RPMI7951 (cell line): ENCODE measurements around the gene RDH13. TPM values are rescaled to one million over a fixed set of nuclear protein-coding genes. Genes with fewer than 3 reads are reported as not detected.

ENCODE experiments used
- DNase-seq: peaks from one replicate; pipeline ENCODE4 v3.0.0-alpha.2; 2012; ENCODE audit warnings: low read depth
- total RNA-seq: library from RNA; depleted of rRNA; stranded (reverse); fragments of >200 nt; shearing (Covaris generic); gene quantifications from 2 replicates; pipeline ENCODE4 v1.2.3, GENCODE V29; 2014

The RDH13 gene
- total RNA-seq, 1 experiment from 2014 or later = 5.2 TPM

DNA sequence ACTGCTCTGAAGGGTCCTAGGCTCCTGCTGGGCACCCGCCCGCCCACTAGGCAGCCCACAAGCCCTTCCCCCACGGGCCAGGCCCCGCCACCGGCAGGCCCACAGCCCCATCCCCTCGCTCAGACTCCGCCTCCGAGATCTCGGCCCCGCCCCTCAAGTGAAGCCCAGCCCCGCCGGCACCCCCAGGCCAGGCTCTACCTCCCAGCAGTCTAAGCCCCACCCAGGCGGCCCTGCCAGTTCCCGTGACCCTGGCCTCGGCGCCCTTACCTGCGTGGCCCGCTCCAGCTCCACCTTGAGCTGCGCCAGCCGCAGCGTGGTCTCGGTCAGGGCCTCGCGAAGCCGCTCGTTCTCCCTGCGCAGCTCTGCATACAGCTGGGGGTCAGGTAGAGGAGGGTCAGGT is 29.0 kb upstream of the RDH13 start:
- DNase-seq = no peak

DNA sequence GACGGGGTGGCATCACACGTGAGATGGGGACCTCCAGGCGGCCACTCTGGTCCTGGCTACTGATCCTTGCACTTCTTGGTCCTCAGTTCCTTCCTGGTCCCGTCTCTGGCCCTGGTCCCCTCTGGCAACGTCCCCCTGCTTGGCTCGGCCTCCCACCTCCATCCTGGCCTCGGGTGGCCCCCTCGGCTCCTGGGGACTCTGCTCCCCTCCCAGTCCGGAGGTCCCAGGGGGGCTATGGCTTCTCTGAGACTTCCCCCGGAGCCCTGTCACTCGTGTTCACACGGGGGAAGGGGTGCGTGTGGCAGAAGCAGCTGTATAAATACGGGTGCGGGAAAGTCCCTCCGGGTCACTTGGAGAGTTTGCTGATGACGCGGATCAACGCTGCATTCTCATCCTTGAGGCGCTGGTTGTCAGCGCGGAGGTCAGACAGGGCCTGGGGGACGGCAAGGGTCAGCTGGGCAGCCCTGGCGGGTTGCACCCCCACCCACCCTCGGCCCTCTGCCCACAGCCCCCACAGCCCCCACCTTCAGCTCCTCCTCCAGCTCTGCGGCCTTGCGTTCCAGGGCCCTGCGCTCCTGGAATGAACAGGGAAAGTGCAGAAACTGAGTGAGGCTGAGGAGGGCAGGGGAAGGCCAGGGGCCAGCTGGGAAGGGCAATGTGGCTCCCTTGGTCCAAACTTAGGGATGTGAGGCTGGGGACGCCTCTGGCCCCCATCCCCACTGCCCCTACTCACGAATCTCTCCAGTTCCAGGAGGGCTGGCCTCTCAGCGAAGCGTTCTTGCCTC is 28.4 kb upstream of the RDH13 start:
- DNase-seq = no peak

GRCh38 chr19:55090564-55090963 is 27.6 kb upstream of the RDH13 start:
- DNase-seq = no peak

GRCh38 chr19:55089342-55089944 is 26.5 kb upstream of the RDH13 start:
- no peak for DNase-seq

- peak; percentile 61 for DNase-seq
Observed at GRCh38 chr19:55088543-55089341, 25.8 kb upstream of the RDH13 start.

- no peak for DNase-seq
Observed at GRCh38 chr19:55088021-55088451, 25.1 kb upstream of the RDH13 start.

DNA sequence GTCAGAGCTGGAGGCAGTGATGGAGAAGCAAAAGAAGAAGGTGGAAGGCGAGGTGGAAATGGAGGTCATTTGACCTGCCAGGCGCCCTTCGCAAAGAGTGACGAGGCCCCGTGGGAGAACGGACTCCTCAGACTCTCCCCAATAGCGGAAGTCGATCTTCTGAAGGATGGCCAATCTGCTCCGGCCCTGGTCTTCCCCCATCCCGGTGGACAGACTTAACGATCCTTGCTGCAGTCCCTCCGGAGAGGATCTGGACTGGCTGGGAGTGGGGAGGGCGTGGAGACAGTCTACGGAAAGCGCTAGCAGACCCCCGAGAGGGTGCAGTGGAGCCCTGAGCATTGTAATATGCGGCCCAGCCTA is 24.6 kb upstream of the RDH13 start:
- no peak for DNase-seq

DNA sequence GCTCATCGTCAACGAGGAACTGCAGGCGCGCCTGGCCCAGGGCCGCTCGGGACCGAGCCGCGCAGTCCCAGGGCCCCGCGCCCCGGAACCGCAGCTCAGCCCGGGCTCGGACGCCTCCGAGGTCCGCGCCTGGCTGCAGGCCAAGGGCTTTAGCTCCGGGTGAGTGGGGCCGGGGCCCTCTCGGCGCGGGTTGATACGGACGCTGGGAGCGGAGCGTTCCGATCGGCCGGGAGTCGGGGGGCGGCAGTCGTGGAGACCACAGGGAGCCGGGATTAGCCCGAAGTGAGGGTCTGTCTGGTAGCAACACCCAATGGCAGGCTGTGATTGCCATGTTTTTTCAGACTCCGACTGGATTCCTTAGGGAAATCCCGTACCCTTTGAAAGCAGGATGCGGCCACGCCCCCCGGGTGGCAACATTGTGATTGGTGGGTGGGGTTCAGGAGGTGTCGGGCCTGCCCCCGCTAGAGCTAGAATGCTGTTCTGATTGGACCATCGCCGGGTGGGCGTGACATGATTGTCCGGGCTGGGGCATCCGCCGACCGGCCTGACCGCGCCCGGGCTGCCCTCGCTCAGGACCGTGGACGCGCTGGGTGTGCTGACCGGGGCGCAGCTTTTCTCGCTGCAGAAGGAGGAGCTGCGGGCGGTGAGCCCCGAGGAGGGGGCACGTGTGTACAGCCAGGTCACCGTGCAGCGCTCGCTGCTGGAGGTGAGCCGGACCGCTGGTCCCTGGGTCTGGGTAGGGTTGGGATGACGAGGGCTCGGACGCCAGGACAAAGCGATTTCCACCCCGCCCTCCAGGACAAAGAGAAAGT is 24.0 kb upstream of the RDH13 start:
- peak; percentile 98 for DNase-seq

DNA sequence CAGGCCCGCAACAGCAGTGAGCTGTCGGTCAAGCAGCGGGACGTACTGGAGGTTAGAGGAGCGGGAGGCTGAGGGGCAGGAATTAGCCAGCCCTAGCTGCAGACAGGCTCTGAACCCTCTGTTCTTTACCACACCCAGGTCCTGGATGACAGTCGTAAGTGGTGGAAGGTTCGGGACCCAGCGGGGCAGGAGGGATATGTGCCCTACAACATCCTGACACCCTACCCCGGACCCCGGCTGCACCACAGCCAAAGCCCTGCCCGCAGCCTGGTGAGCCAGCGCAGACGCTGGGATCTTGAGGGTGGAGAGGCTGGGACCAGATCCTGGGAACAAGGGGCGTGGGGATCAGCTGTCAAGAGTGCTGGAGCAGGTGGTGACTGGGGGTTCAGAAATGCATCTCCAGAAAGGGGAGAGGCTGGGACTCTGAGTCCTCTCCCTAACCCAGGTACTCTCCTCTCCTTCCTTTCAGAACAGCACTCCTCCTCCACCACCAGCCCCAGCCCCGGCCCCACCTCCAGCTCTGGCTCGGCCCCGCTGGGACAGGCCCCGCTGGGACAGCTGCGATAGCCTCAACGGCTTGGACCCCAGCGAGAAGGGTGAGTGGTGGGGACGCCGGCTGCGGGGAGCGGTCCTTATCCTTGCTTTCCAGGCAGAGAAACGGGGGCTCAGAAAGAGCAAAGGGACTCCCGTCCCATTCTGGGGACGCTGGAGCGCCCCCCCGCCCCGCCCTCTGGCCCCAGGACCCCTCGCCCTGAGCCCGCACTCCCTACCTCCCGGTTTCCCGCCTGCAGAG is 23.2 kb upstream of the RDH13 start:
- DNase-seq = no peak

DNA sequence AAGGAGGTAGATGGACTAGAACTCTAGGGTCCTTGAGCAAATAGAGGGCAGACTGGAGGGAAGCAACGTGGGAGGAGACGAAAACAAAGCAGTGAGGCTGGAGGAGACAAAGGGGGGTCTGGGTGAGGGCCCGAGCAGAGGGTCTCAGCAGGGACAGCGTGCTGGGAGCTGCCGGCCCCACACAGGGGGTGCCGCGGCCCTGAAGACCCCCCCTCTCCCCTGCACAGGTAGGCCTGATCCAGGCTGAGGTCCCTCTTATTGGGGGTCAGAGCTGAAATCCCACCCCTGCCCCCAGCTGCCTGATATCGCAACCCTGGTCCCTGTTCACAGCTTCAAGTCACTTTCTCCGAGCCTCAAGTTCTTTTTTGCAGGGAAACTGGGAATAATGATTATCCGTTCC is 21.5 kb upstream of the RDH13 start:
- no peak for DNase-seq

- DNase-seq = no peak
Observed at GRCh38 chr19:55083004-55083850, 20.3 kb upstream of the RDH13 start.

GRCh38 chr19:55082020-55082851 is 19.3 kb upstream of the RDH13 start:
- peak; percentile 69 for DNase-seq

GRCh38 chr19:55081770-55082019 is 18.7 kb upstream of the RDH13 start:
- no peak for DNase-seq

DNA sequence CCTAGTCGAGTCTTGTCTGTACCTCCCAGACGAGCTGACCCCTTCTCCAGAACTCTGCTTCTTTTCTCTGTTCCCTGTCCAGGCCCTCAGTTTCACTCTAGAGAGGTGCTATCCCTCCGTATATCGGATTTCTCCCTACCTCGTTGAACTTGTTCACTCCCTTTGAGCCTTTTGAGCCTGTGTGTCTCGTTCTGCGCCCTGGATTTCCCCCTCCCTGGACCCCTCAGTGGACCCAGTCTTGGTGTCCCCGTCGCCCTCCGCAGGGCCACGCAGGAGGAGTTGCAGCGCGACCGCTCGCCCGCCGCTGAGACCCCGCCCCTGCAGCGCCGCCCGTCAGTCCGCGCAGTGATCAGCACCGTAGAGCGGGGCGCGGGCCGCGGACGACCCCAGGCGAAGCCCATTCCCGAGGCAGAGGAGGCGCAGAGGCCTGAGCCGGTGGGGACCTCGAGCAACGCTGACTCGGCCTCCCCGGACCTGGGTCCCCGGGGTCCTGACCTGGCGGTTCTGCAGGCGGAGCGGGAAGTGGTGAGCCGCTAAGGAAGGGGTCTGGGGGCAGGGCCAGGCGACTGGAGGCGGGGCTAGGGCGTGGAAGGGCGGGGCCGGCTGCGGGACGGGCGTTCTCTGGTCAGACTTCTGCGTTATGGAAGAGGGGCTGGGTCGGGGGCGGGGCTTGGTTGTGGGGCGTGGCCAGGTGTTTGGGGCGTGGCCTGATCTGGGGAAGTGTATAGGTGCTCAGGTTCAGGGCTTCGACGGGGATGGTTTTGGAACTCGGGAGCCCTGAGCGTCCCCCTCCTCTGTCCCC is 18.2 kb upstream of the RDH13 start:
- DNase-seq = peak; percentile 79

GRCh38 chr19:55080121-55080967 is 17.4 kb upstream of the RDH13 start:
- DNase-seq = peak; percentile 82

GRCh38 chr19:55079400-55080038 is 16.6 kb upstream of the RDH13 start:
- DNase-seq = no peak

- DNase-seq = no peak
Observed at GRCh38 chr19:55078996-55079395, 16.0 kb upstream of the RDH13 start.
